OCI-LY1 (cell line): ENCODE results near the gene GOLGA6L10.
"Not testable (repeated sequence)": the region's sequence is repeated elsewhere in the genome, so short reads cannot be mapped to it uniquely, and the experiment has no call there.

Experiments
- CTCF ChIP-seq: fragments of 200-600 bp; sonication (generic), shearing (Covaris generic); IDR thresholded peaks from 2 replicates; pipeline ENCODE4 v1.5.1; 2017; ENCODE audit warnings: mild to moderate bottlenecking, antibody characterized with exemption, low read length, moderate library complexity, mixed read lengths
- EZH2 ChIP-seq: fragments of 200-600 bp; sonication (generic), shearing (Covaris generic); IDR thresholded peaks from 2 replicates; pipeline ENCODE4 v1.8.0; 2017; ENCODE audit warnings: borderline replicate concordance, mixed run types, mild to moderate bottlenecking, antibody characterized with exemption, low read length, moderate library complexity, mixed read lengths

- not testable (repeated sequence) for TF ChIP-seq CTCF, EZH2
Observed at GRCh38 chr15:82343851-82344250, 5.4 kb downstream of the GOLGA6L10 start.
